BJ (cell line): ENCODE measurements around the gene GFOD1. TPM values are rescaled to one million over a fixed set of nuclear protein-coding genes. Genes with fewer than 3 reads are reported as not detected.

ENCODE experiments used
- CTCF ChIA-PET: fragments of 350-600 bp; formaldehyde crosslinking; extraction: SDS; loops from one replicate; lab custom pipeline; 2021; ENCODE audit warnings: antibody characterized with exemption, inconsistent platforms; lab: Yijun Ruan, JAX
- POLR2A ChIA-PET: fragments of 300-600 bp; sonication (Branson Sonifier 250); formaldehyde crosslinking; extraction: SDS; loops from one replicate; lab custom pipeline; 2021; ENCODE audit warnings: antibody characterized with exemption; lab: Charles Lee
- DNase-seq: peaks from one replicate; pipeline ENCODE4 v3.0.0-alpha.2; 2011; ENCODE audit warnings: low read depth
- H3K27me3 ChIP-seq: 2 replicates; pipeline ENCODE4 v1.6.0; 2011; ENCODE audit warnings: low read length; ENCODE audit not compliant: control insufficient read depth, insufficient read depth
- H3K36me3 ChIP-seq: 2 replicates; pipeline ENCODE4 v1.5.1; 2011; ENCODE audit warnings: low read length; ENCODE audit not compliant: control insufficient read depth, insufficient read depth
- H3K4me3 ChIP-seq: 2 replicates; pipeline ENCODE4 v1.5.1; 2011; ENCODE audit warnings: low read depth, mild to moderate bottlenecking, control low read depth, low read length
- polyA plus RNA-seq: library from polyadenylated mRNA; depleted of rRNA; stranded (reverse); fragments of >200 nt; gene quantifications from 2 replicates; pipeline ENCODE4 v1.2.3, GENCODE V29; 2011
- TF ChIP-seq, protein P1 (sequence below): IDR thresholded peaks from 2 replicates; pipeline ENCODE4 v1.5.1; 2011; ENCODE audit warnings: low read depth, mild to moderate bottlenecking, control low read depth, inconsistent platforms, low read length, moderate library complexity; ENCODE audit not compliant: insufficient read depth

Gene GFOD1
- polyA plus RNA-seq, 1 experiment = 0.76 TPM

DNA sequence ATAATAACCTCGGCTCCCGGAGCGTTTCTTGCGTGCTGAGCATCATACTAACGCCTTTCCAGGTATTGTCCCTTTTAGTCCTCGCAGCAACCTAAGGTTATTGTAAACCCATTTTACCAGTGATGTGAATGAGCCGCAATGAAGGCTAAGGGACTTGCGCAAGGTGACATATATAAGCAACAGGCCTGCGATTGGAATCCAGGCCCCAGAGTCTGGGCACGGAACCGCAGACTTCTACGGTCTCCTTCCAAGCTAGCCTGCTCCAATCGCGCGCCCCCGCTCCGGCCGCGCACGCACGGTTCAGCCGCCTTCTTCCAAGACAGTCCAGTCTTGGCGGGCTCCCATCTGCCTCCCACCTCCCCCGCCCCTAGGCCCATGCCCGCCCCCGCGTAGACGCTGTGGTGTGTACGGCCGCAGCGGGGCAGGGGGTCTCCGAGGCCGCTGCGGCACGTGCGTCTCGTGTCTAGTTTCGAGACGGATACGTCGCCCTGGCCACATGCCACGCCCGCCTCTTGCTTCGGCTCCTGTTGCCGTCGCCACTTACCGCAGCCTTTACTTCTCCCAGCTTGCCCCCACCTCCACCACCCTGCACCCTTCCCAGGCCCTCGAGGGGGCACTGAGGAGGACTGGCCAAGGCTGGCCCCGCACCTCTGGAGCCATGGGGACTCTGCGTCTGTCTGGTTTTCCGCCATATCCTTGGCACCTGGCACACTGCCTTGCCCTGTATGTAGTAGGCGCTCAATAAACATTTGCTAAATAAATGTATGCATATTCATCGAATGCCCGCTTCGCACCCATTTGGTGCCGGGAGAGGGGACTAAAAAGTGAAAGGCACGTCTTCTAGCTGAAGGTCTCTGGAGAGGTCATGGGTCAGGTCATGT lies 855 bp upstream of the GFOD1 start:
- TF ChIP-seq, protein P1, sequence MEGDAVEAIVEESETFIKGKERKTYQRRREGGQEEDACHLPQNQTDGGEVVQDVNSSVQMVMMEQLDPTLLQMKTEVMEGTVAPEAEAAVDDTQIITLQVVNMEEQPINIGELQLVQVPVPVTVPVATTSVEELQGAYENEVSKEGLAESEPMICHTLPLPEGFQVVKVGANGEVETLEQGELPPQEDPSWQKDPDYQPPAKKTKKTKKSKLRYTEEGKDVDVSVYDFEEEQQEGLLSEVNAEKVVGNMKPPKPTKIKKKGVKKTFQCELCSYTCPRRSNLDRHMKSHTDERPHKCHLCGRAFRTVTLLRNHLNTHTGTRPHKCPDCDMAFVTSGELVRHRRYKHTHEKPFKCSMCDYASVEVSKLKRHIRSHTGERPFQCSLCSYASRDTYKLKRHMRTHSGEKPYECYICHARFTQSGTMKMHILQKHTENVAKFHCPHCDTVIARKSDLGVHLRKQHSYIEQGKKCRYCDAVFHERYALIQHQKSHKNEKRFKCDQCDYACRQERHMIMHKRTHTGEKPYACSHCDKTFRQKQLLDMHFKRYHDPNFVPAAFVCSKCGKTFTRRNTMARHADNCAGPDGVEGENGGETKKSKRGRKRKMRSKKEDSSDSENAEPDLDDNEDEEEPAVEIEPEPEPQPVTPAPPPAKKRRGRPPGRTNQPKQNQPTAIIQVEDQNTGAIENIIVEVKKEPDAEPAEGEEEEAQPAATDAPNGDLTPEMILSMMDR = no peak
- DNase-seq = no peak
- Histone ChIP-seq H3K4me3 (peak overlapping the region; percentile 40), H3K36me3 (no peaks in the 10 kb centered on the region), H3K27me3 (no peaks in the 10 kb centered on the region)
- CTCF ChIA-PET = interaction anchor here (0.6 to 1.9 kb wide), 7 partner anchors 15 to 153 kb away, joined by 3 to 7 read pairs (median 3); partner anchors contain the start of genes NOL7 and SIRT5
- POLR2A ChIA-PET = no interaction called here

DNA sequence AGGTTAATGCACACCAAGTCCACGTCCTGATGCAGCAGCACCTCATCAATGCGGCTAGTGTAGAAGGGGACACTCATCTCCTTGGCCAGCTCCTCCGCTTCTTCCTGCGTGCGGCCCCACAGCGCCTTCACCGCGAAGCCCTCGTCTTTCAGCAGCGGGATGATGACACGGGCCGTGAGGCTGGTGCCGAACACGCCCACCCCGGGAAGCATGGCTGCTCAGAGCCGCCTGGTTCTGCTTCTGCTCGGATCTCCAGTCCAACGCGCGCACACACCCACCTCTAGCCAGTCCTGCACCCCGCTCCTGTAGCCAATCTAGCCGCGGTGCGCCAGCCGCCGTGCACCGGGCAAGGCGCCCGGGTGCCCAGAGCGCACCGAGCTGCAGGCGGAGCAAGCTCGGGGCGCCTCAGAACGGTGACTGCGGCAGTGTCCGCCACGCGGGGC lies 700 bp downstream of the GFOD1 start:
- Histone ChIP-seq H3K27me3 (no peaks in the 10 kb centered on the region), H3K4me3 (peak overlapping the region; percentile 57), H3K36me3 (no peaks in the 10 kb centered on the region)
- CTCF ChIA-PET = interaction anchor here (1.0 to 1.9 kb wide), 6 partner anchors 10 to 128 kb away, joined by 3 to 7 read pairs (median 4); partner anchors contain the start of genes NOL7 and SIRT5
- no peak for DNase-seq
- POLR2A ChIA-PET = interaction anchor here (0.7 kb wide), 1 partner anchor 367 kb away, joined by 16 read pairs; no protein-coding TSS in a partner anchor
- TF ChIP-seq, protein P1 = no peak; the same call in 1 of the 2 replicates

DNA sequence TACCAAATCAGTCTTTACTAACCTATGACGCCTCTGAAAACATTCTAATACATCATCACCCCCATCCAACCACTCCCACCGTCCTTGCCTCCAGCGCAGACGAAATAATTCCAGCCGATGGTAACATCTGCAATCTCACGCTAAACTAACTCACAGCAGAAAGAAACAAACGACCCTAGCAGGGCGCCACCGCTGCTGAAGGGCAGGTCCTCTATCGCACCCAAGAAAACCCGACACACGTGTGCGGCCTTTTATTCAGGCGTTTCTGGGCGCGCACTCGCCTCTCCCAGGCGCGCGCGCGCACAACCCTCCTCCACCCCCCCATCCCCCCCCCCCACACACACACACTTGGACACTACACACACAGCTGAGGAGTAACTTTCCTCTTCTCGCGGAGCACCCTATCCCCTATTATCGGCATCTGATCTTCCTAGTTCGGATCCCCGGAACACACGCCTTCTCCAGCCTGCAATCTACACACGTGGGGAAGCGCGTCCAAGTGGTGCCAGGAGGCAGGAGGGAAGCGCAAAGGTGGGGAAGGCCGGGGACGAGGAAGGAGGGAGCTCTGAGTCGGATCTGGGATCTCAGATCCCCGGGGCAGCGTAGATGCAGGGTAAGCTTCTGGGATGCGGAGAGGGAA lies 1.4 kb downstream of the GFOD1 start:
- H3K36me3 ChIP-seq = no peaks in the 10 kb centered on the region
- ChIA-PET CTCF (interaction anchor here (1.6 to 1.9 kb wide), 2 partner anchors 12 to 89 kb away, joined by 4 to 7 read pairs; partner anchors contain the start of gene SIRT5), POLR2A (interaction anchor here (0.7 kb wide), 1 partner anchor 368 kb away, joined by 16 read pairs; no protein-coding TSS in a partner anchor)
- peak overlapping the region; percentile 57 for H3K4me3 ChIP-seq
- TF ChIP-seq, protein P1 = no peak
- no peak for DNase-seq
- H3K27me3 ChIP-seq = no peaks in the 10 kb centered on the region

DNA sequence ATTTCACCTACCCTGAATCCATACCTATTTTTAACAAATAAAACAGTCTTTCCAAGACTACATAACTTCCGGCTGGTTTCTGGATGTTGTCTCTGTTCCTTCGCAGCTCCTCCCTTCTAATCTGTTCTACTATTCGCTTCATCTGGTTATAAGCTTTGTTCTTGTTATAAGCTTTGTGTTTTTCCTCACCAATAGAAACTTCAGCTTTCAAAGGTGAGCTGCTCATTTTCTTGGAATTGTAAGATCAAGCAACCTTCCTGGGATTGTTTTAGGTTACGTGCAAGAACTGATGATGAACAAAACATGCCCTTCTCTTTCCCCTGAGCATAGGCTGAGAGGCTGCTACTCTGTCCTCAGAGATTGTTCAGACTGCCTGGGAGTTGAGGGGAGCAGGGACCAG lies 2.1 kb downstream of the GFOD1 start:
- Histone ChIP-seq H3K27me3 (no peaks in the 10 kb centered on the region), H3K36me3 (no peaks in the 10 kb centered on the region), H3K4me3 (no peak overlapping the region; the same call in 1 of the 2 replicates)
- no peak for DNase-seq
- POLR2A ChIA-PET = no interaction called here
- CTCF ChIA-PET = no interaction called here
- TF ChIP-seq, protein P1 = no peak

- ChIA-PET POLR2A (no interaction called here), CTCF (no interaction called here)
- Histone ChIP-seq H3K36me3 (no peaks in the 10 kb centered on the region), H3K27me3 (no peaks in the 10 kb centered on the region), H3K4me3 (no peak overlapping the region)
- TF ChIP-seq, protein P1 = no peak
- no peak for DNase-seq
Measured at GRCh38 chr6:13484827-13485226, 2.6 kb downstream of the GFOD1 start.
